HG03457 (cell line): ENCODE data around the gene LRRN4.

ENCODE experiments used
- ATAC-seq: cut with Tn5 transposase; IDR thresholded peaks from one replicate; pipeline ENCODE4 v1.9.1; 2021; ENCODE audit warnings: moderate number of reproducible peaks; ENCODE audit not compliant: unreplicated experiment

The LRRN4 gene

GRCh38 chr20:6053776-6054688, at the start of gene LRRN4:
LRRN4 (minus strand) TSS chr20:6054060; CDS start chr20:6052799, 1,261 bp downstream.
- no peak for ATAC-seq

GRCh38 chr20:6103301-6103700, 49.4 kb upstream of the LRRN4 start:
- no peak for ATAC-seq

GRCh38 chr20:6101346-6101745, 47.5 kb upstream of the LRRN4 start:
- no peak for ATAC-seq

GRCh38 chr20:6100246-6100645, 46.4 kb upstream of the LRRN4 start:
- ATAC-seq = no peak

GRCh38 chr20:6099819-6100218, 46.0 kb upstream of the LRRN4 start:
- no peak for ATAC-seq

- no peak for ATAC-seq
These were observed 41.5 kb upstream of the LRRN4 start for GRCh38 chr20:6095409-6095808.

GRCh38 chr20:6094565-6094964, 40.7 kb upstream of the LRRN4 start:
- ATAC-seq = no peak

GRCh38 chr20:6094063-6094462, 40.2 kb upstream of the LRRN4 start:
- no peak for ATAC-seq

- ATAC-seq = no peak
These were observed 37.8 kb upstream of the LRRN4 start for GRCh38 chr20:6091661-6092060.

- ATAC-seq = no peak
These were observed 33.0 kb upstream of the LRRN4 start for GRCh38 chr20:6086868-6087267.

- no peak for ATAC-seq
These were observed 30.1 kb upstream of the LRRN4 start for GRCh38 chr20:6083926-6084325.

GRCh38 chr20:6081236-6081635, 27.4 kb upstream of the LRRN4 start:
- no peak for ATAC-seq

GRCh38 chr20:6079016-6079415, 25.2 kb upstream of the LRRN4 start:
- ATAC-seq = no peak

GRCh38 chr20:6075428-6076219, 21.8 kb upstream of the LRRN4 start:
- no peak for ATAC-seq

- ATAC-seq = no peak
These were observed 20.9 kb upstream of the LRRN4 start for GRCh38 chr20:6074784-6075183.

- no peak for ATAC-seq
These were observed 20.3 kb upstream of the LRRN4 start for GRCh38 chr20:6074145-6074561.

- no peak for ATAC-seq
These were observed 17.2 kb upstream of the LRRN4 start for GRCh38 chr20:6070829-6071695.

- ATAC-seq = no peak
These were observed 15.8 kb upstream of the LRRN4 start for GRCh38 chr20:6069669-6070068.

GRCh38 chr20:6067763-6068318, 14.0 kb upstream of the LRRN4 start:
- ATAC-seq = no peak

GRCh38 chr20:6066582-6066981, 12.7 kb upstream of the LRRN4 start:
- no peak for ATAC-seq

GRCh38 chr20:6061544-6061943, 7.7 kb upstream of the LRRN4 start:
- ATAC-seq = no peak
